K562 (cell line): ENCODE results near the gene CSDE1. TPM values are rescaled to one million over a fixed set of nuclear protein-coding genes. Genes with fewer than 3 reads are reported as not detected.

Source experiments
- BDP1 ChIP-seq: IDR thresholded peaks from 3 replicates; pipeline ENCODE4 v1.6.1; 2011; ENCODE audit not compliant: insufficient read length, insufficient read depth
- BRF2 ChIP-seq: IDR thresholded peaks from 3 replicates; pipeline ENCODE4 v1.6.1; 2011; ENCODE audit warnings: borderline replicate concordance, mild to moderate bottlenecking; ENCODE audit not compliant: insufficient read length, insufficient read depth
- CTCFL ChIP-seq: IDR thresholded peaks from 2 replicates; pipeline ENCODE4 v1.6.1; 2011; ENCODE audit warnings: borderline replicate concordance, low read depth, mild to moderate bottlenecking, moderate library complexity, low read length; ENCODE audit not compliant: insufficient read depth, poor library complexity, severe bottlenecking
- HLTF ChIP-seq: fragments of 450-650 bp; IDR thresholded peaks from 2 replicates; pipeline ENCODE4 v1.6.1; 2016
- MGA ChIP-seq: fragments of 450-650 bp; IDR thresholded peaks from 2 replicates; pipeline ENCODE4 v1.6.1; 2016; ENCODE audit warnings: mild to moderate bottlenecking, moderate library complexity
- MYNN ChIP-seq, 2 experiments: sonication (generic); formaldehyde crosslinking in 1 of 2; IDR thresholded peaks; 2 replicates each; pipeline versions ENCODE4 v1.5.0 to v1.6.1; 2016 to 2020; ENCODE audit warnings: antibody characterized with exemption in 1 of 2, missing genetic modification reagents in 1 of 2
- NCOA4 ChIP-seq: fragments of 450-650 bp; IDR thresholded peaks from 2 replicates; pipeline ENCODE4 v1.6.1; 2018; ENCODE audit warnings: mild to moderate bottlenecking; ENCODE audit not compliant: partially characterized antibody
- NCOA6 ChIP-seq: fragments of 450-650 bp; IDR thresholded peaks from 2 replicates; pipeline ENCODE4 v1.6.1; 2017; ENCODE audit warnings: mild to moderate bottlenecking
- PURB ChIP-seq: sonication (generic); formaldehyde crosslinking; IDR thresholded peaks from 2 replicates; pipeline ENCODE4 v1.9.0; 2021; ENCODE audit warnings: low read depth, mild to moderate bottlenecking, missing genetic modification reagents
- SAFB ChIP-seq: fragments of 200-400 bp; formaldehyde crosslinking; IDR thresholded peaks from 2 replicates; pipeline ENCODE4 v1.6.1; 2017; ENCODE audit warnings: low read depth, low read length, borderline replicate concordance
- ZKSCAN1 ChIP-seq: fragments of 150-350 bp; IDR thresholded peaks from 2 replicates; pipeline ENCODE4 v1.6.1; 2016; ENCODE audit warnings: low read depth, low read length
- polyA plus RNA-seq, 8 experiments: library from polyadenylated mRNA; depleted of rRNA in 4 of 8; stranded (reverse) in 5 of 8; unstranded in 3 of 8; fragments of >200 nt; fragmentation: Nextera tagmentation in 2 of 8; fragmentation: Illumina TruSeq in 1 of 8; extraction: Ambion mirVana in 2 of 8; extraction: Trizol in 1 of 8; gene quantifications; 2 replicates each; pipeline versions ENCODE4 v1.2.1 to v1.2.3, GENCODE V29; 2011 to 2014; ENCODE audit warnings: inconsistent platforms in 1 of 8, missing spikeins in 1 of 8
- total RNA-seq, 7 experiments: library from RNA; depleted of rRNA in 6 of 7; stranded (reverse); fragments of >200 nt in 6 of 7; fragmentation: Illumina TruSeq in 2 of 7; extraction: Trizol in 2 of 7; gene quantifications; 2 replicates each; pipeline versions ENCODE4 v1.2.1 to v1.2.3, GENCODE V29; 2011 to 2021; ENCODE audit warnings: low replicate concordance in 1 of 7

CSDE1 gene
- total and polyA plus RNA-seq, 9 of the 15 experiments (the other 6 are each of a cell fraction or from before 2014, with no cell fraction given) = 174 to 538 (median 403) TPM

- no peak; the same call in 1 of the 2 replicates for TF ChIP-seq MGA
- TF ChIP-seq BRF2 = no peak
- no peak for TF ChIP-seq SAFB
- TF ChIP-seq NCOA4 = no peak
- no peak for TF ChIP-seq PURB (CRISPR knock-in tag)
- no peak for TF ChIP-seq BDP1
- TF ChIP-seq NCOA6 = no peak
- TF ChIP-seq HLTF = peak; percentile 96
- no peak; the same call in 1 of the 2 replicates for TF ChIP-seq MYNN (IDR thresholded peaks at IDR 0.05)
- TF ChIP-seq MYNN (CRISPR knock-in tag; IDR thresholded peaks at IDR 0.05) = no peak
- TF ChIP-seq ZKSCAN1 = no peak
- peak; percentile 39 for TF ChIP-seq CTCFL
Measured at GRCh38 chr1:114757455-114758255, at the start of gene CSDE1 (continued).
